Right kidney (tissue), 1 donor: ENCODE data around the gene RTN4.
"Not testable (repeated sequence)": the region's sequence is repeated elsewhere in the genome, so short reads cannot be mapped to it uniquely, and the experiment has no call there.

Experiments used
- DNase-seq: peaks from one replicate; pipeline ENCODE4 v3.0.0-alpha.2; 2016

Gene RTN4

GRCh38 chr2:55080204-55080738 lies 30.0 kb upstream of the RTN4 start:
- no peak for DNase-seq

GRCh38 chr2:55078956-55079355 lies 28.7 kb upstream of the RTN4 start:
- no peak for DNase-seq

- no peak for DNase-seq
These were observed 26.5 kb upstream of the RTN4 start for GRCh38 chr2:55076721-55077120.

- DNase-seq = not testable (repeated sequence)
These were observed 25.8 kb upstream of the RTN4 start for GRCh38 chr2:55076019-55076418.

GRCh38 chr2:55073000-55073983 lies 23.0 kb upstream of the RTN4 start:
- no peak for DNase-seq

GRCh38 chr2:55063713-55064323 lies 13.6 kb upstream of the RTN4 start:
- DNase-seq = no peak

GRCh38 chr2:55063226-55063625 lies 13.0 kb upstream of the RTN4 start:
- DNase-seq = no peak

GRCh38 chr2:55062754-55063153 lies 12.5 kb upstream of the RTN4 start:
- DNase-seq = no peak

- DNase-seq = no peak
These were observed 11.5 kb upstream of the RTN4 start for GRCh38 chr2:55061523-55062344.

GRCh38 chr2:55059793-55060192 lies 9.5 kb upstream of the RTN4 start:
- DNase-seq = no peak

GRCh38 chr2:55057474-55057873 lies 7.2 kb upstream of the RTN4 start:
- no peak for DNase-seq

GRCh38 chr2:55056024-55056521 lies 5.8 kb upstream of the RTN4 start:
- no peak for DNase-seq

GRCh38 chr2:55054106-55054875 lies 4.0 kb upstream of the RTN4 start:
- no peak for DNase-seq

GRCh38 chr2:55053225-55053624 lies 3.0 kb upstream of the RTN4 start:
- DNase-seq = not testable (repeated sequence)

GRCh38 chr2:55052129-55053061 lies 2.1 kb upstream of the RTN4 start:
- DNase-seq = no peak

- DNase-seq = no peak
These were observed 995 bp upstream of the RTN4 start for GRCh38 chr2:55051026-55051866.

- no peak for DNase-seq
These were observed 491 bp downstream of the RTN4 start for GRCh38 chr2:55049821-55050099.

- peak; percentile 88 for DNase-seq
These were observed 1.0 kb downstream of the RTN4 start for GRCh38 chr2:55049043-55049820.
